C4-2B (cell line): ENCODE measurements around the gene GIT2.

Source experiments
- H3K27ac ChIP-seq: fragments of 450-650 bp; 2 replicates; pipeline ENCODE4 v1.5.1; 2017
- CTCF ChIP-seq: fragments of 450-650 bp; conservative IDR thresholded peaks from 2 replicates; pipeline ENCODE4 v1.5.1; 2017; ENCODE audit warnings: mild to moderate bottlenecking
- ZFX ChIP-seq: fragments of 450-650 bp; IDR thresholded peaks from 2 replicates; pipeline ENCODE4 v1.6.1; 2017

GIT2 gene

GRCh38 chr12:110002676-110003515 lies 6.7 kb upstream of the GIT2 start:
- TF ChIP-seq ZFX (no peak), CTCF (no peak)
- peak overlapping the region; percentile 76 for H3K27ac ChIP-seq

GRCh38 chr12:110001596-110001995 lies 5.4 kb upstream of the GIT2 start:
- H3K27ac ChIP-seq = peak overlapping the region; percentile 76; the same call in 1 of the 2 replicates
- no peak for TF ChIP-seq ZFX

- TF ChIP-seq CTCF = no peak
- no peak for TF ChIP-seq ZFX
- peak overlapping the region; percentile 82 for H3K27ac ChIP-seq
Observed at GRCh38 chr12:109999983-110000505, 3.9 kb upstream of the GIT2 start.

- no peak for TF ChIP-seq CTCF
- TF ChIP-seq ZFX = peak; percentile 11; the same call in 1 of the 2 replicates
- H3K27ac ChIP-seq = peak overlapping the region; percentile 82
Observed at GRCh38 chr12:109999649-109999971, 3.4 kb upstream of the GIT2 start.

GRCh38 chr12:109998904-109999648 lies 2.9 kb upstream of the GIT2 start, which contains the start of gene ANKRD13A:
TSS of gene ANKRD13A (plus strand) at chr12:109999430. CDS start at chr12:109999689, 259 bp downstream.
- TF ChIP-seq CTCF = no peak
- no peak for TF ChIP-seq ZFX
- peak within 1 kb of the TSS; percentile 82 for H3K27ac ChIP-seq

GRCh38 chr12:109998241-109998903 lies 2.2 kb upstream of the GIT2 start:
- TF ChIP-seq CTCF = no peak
- no peak for TF ChIP-seq ZFX
- H3K27ac ChIP-seq = peak overlapping the region; percentile 82

GRCh38 chr12:109997393-109997792 lies 1.2 kb upstream of the GIT2 start:
- H3K27ac ChIP-seq = no peak overlapping the region
- TF ChIP-seq ZFX (no peak), CTCF (no peak)
